ENCODE data around the gene POLD4. TPM values are rescaled to one million over a fixed set of nuclear protein-coding genes. Genes with fewer than 3 reads are reported as not detected.
"Not testable (repeated sequence)": the region's sequence is repeated elsewhere in the genome, so short reads cannot be mapped to it uniquely, and the experiment has no call there.

The POLD4 gene
- total RNA-seq, 2 experiments from 2014 or later, result 31.3 to 31.7 TPM

GRCh38 chr11:67349457-67349856 lies 3.9 kb downstream of the POLD4 start:
- ChIA-PET POLR2A (no interaction called here), CTCF (interaction anchor here (0.5 to 20.0 kb wide), 2 partner anchors 29 to 942 kb away, joined by 6 to 601 read pairs; partner anchors contain the start of gene CLCF1)

- POLR2A ChIA-PET, result no interaction called here
- CTCF ChIA-PET, result interaction anchor here (0.5 to 20.0 kb wide), 2 partner anchors 29 to 942 kb away, joined by 6 to 601 read pairs; partner anchors contain the start of gene CLCF1
Measured at GRCh38 chr11:67349036-67349435, 4.3 kb downstream of the POLD4 start.

GRCh38 chr11:67347964-67348749 lies 5.2 kb downstream of the POLD4 start:
- ChIA-PET POLR2A (no interaction called here), CTCF (interaction anchor here (1.8 to 20.0 kb wide), 3 partner anchors 9 to 34 kb away, joined by 7 to 601 read pairs (median 48); partner anchors contain the start of gene CLCF1)

- CTCF ChIA-PET, result interaction anchor here (1.0 to 4.2 kb wide), 17 partner anchors 8 to 84 kb away, joined by 3 to 48 read pairs (median 5); partner anchors contain the start of gene POLD4
- POLR2A ChIA-PET, result interaction anchor here (0.6 kb wide), 1 partner anchor 234 kb away, joined by 4 read pairs; no protein-coding TSS in a partner anchor
Measured at GRCh38 chr11:67345920-67346819, 7.2 kb downstream of the POLD4 start.

GRCh38 chr11:67345247-67345919 lies 8.0 kb downstream of the POLD4 start:
- ChIA-PET POLR2A (interaction anchor here (0.6 kb wide), 1 partner anchor 235 kb away, joined by 4 read pairs; no protein-coding TSS in a partner anchor), CTCF (interaction anchor here (0.6 to 4.2 kb wide), 16 partner anchors 8 to 83 kb away, joined by 3 to 48 read pairs (median 6); partner anchors contain the start of gene POLD4)

- ChIA-PET POLR2A (interaction anchor here (0.9 kb wide), 1 partner anchor 33 kb away, joined by 3 read pairs; no protein-coding TSS in a partner anchor), CTCF (interaction anchor here (0.6 to 4.2 kb wide), 9 partner anchors 9 to 159 kb away, joined by 3 to 48 read pairs (median 6); partner anchors contain the start of gene POLD4)
Measured at GRCh38 chr11:67344264-67344663, 9.1 kb downstream of the POLD4 start.

- ChIA-PET POLR2A (no interaction called here), CTCF (interaction anchor here (0.6 to 3.0 kb wide), 2 partner anchors 9 to 53 kb away, joined by 3 to 11 read pairs; no protein-coding TSS in a partner anchor)
Measured at GRCh38 chr11:67337257-67337656, 16.1 kb downstream of the POLD4 start.

- POLR2A ChIA-PET, result no interaction called here
- CTCF ChIA-PET, result interaction anchor here (0.7 kb wide), 3 partner anchors 41 to 53 kb away, joined by 3 to 4 read pairs (median 3); no protein-coding TSS in a partner anchor
Measured at GRCh38 chr11:67332081-67332691, 21.2 kb downstream of the POLD4 start.

GRCh38 chr11:67323526-67323925 lies 29.8 kb downstream of the POLD4 start:
- POLR2A ChIA-PET, result no interaction called here
- CTCF ChIA-PET, result interaction anchor here (0.9 to 1.3 kb wide), 3 partner anchors 36 to 61 kb away, joined by 3 to 4 read pairs (median 3); no protein-coding TSS in a partner anchor

GRCh38 chr11:67322049-67322448 lies 31.3 kb downstream of the POLD4 start:
- POLR2A ChIA-PET, result no interaction called here

GRCh38 chr11:67321313-67321871 lies 32.0 kb downstream of the POLD4 start:
- POLR2A ChIA-PET, result no interaction called here

More at GRCh38 chr11:67322049-67322448, 31.3 kb downstream of the POLD4 start:
- CTCF ChIA-PET, result interaction anchor here (0.7 to 1.8 kb wide), 5 partner anchors 24 to 64 kb away, joined by 3 to 6 read pairs (median 5); no protein-coding TSS in a partner anchor

GRCh38 chr11:67320691-67321090 lies 32.7 kb downstream of the POLD4 start:
- POLR2A ChIA-PET, result no interaction called here

More at GRCh38 chr11:67321313-67321871, 32.0 kb downstream of the POLD4 start:
- CTCF ChIA-PET, result interaction anchor here (1.6 to 1.8 kb wide), 2 partner anchors 24 to 30 kb away, joined by 5 to 6 read pairs; no protein-coding TSS in a partner anchor

GRCh38 chr11:67320011-67320410 lies 33.3 kb downstream of the POLD4 start:
- ChIA-PET POLR2A (no interaction called here), CTCF (interaction anchor here (1.0 to 1.9 kb wide), 5 partner anchors 26 to 147 kb away, joined by 3 to 10 read pairs (median 3); no protein-coding TSS in a partner anchor)

More at GRCh38 chr11:67320691-67321090, 32.7 kb downstream of the POLD4 start:
- CTCF ChIA-PET, result interaction anchor here (1.0 to 1.6 kb wide), 3 partner anchors 25 to 148 kb away, joined by 3 to 5 read pairs (median 3); no protein-coding TSS in a partner anchor

- CTCF ChIA-PET, result interaction anchor here (0.7 to 9.7 kb wide), 7 partner anchors 27 to 238 kb away, joined by 3 to 92 read pairs (median 10); partner anchors contain the start of gene GRK2
- POLR2A ChIA-PET, result not testable (repeated sequence)
Measured at GRCh38 chr11:67318876-67319275, 34.5 kb downstream of the POLD4 start.

GRCh38 chr11:67317888-67318555 lies 35.3 kb downstream of the POLD4 start:
- ChIA-PET POLR2A (interaction anchor here (0.7 to 2.7 kb wide), 6 partner anchors 15 to 78 kb away, joined by 3 to 23 read pairs (median 6); partner anchors contain the start of genes ANKRD13D, GRK2, POLD4 and SSH3), CTCF (interaction anchor here (0.7 to 9.7 kb wide), 24 partner anchors 14 to 266 kb away, joined by 3 to 92 read pairs (median 6); partner anchors contain the start of genes ANKRD13D, GRK2 and SSH3)

- ChIA-PET CTCF (interaction anchor here (0.6 to 9.7 kb wide), 27 partner anchors 13 to 267 kb away, joined by 3 to 92 read pairs (median 4); partner anchors contain the start of genes ANKRD13D, GRK2 and SSH3), POLR2A (interaction anchor here (0.7 to 2.7 kb wide), 8 partner anchors 10 to 78 kb away, joined by 3 to 23 read pairs (median 4); partner anchors contain the start of genes ANKRD13D, GRK2, POLD4 and SSH3)
Measured at GRCh38 chr11:67317205-67317887, 36.0 kb downstream of the POLD4 start.
